Measurements from ENCODE around the gene ST8SIA5. TPM values are rescaled to one million over a fixed set of nuclear protein-coding genes. Genes with fewer than 3 reads are reported as not detected.

Gene ST8SIA5
- polyA plus RNA-seq, 3 donors = not detected

GRCh38 chr18:46621871-46622270, 135.0 kb downstream of the ST8SIA5 start:
- H2AFZ ChIP-seq (ENCODE audit: insufficient read depth, low read depth, low read length, poor library complexity, severe bottlenecking) = no peak overlapping the region
- Mint-ChIP-seq H3K27me3 (ENCODE audit: low read depth in 3 of 3) (peaks cover 0 to 4% (median 3%) of the 10 kb centered on the region in 3 donors), H3K36me3 (no peaks in the 10 kb centered on the region), H3K4me3 (no peak overlapping the region), H3K4me1 (peaks cover 4% of the 10 kb centered on the region), H3K27ac (peak overlapping the region in 1 of 7 donors; percentile 11), H3K9me3 (peaks cover 0 to 3% (median 0%) of the 10 kb centered on the region in 7 donors)
- TF ChIP-seq CTCF (IDR thresholded peaks at IDR 0.05) = no peak
- H3K27ac ChIP-seq (ENCODE audit: low read depth in 1 of 2, low read length in 2 of 2) = no peak overlapping the region
- no peaks in the 10 kb centered on the region for H3K36me3 ChIP-seq (replicated peaks in 1 of 2; ENCODE audit: control insufficient read depth in 1 of 2, insufficient read depth in 2 of 2, low read length in 2 of 2)
- peaks cover 6% of the 10 kb centered on the region in 2 donors for H3K4me1 ChIP-seq (ENCODE audit: control insufficient read depth in 1 of 2, insufficient read depth in 2 of 2, low read length in 2 of 2)
- H3K4me2 ChIP-seq (replicated peaks; ENCODE audit: extremely low read depth, low read length, poor library complexity, severe bottlenecking) = no peak overlapping the region
- WGBS (ENCODE audit: insufficient coverage) = 100% methylated on average over 2 of the region's 2 CpGs
- H4K20me1 ChIP-seq (ENCODE audit: insufficient read depth, low read length) = no peaks in the 10 kb centered on the region
- no peak for DNase-seq
- H3K4me3 ChIP-seq (replicated peaks in 1 of 3; ENCODE audit: low read depth in 2 of 3, low read length in 3 of 3) = no peak overlapping the region
- H3K9ac ChIP-seq (ENCODE audit: insufficient read depth, low read length, poor library complexity, severe bottlenecking) = no peak overlapping the region
- H3K27me3 ChIP-seq (ENCODE audit: control insufficient read depth in 2 of 2, insufficient read depth in 2 of 2, low read length in 2 of 2) = no peaks in the 10 kb centered on the region
- H3K9me3 ChIP-seq (replicated peaks in 1 of 2; ENCODE audit: control insufficient read depth in 1 of 2, insufficient read depth in 1 of 2, low read length in 2 of 2) = no peaks in the 10 kb centered on the region
- intact Hi-C loops (cut with micrococcal nuclease) = no loop called here
- H3K79me2 ChIP-seq (ENCODE audit: insufficient read depth, low read length) = no peaks in the 10 kb centered on the region

GRCh38 chr18:46621111-46621766, 135.6 kb downstream of the ST8SIA5 start:
- 84% methylated on average over 6 of the region's 6 CpGs for WGBS (ENCODE audit: insufficient coverage)

More at GRCh38 chr18:46621111-46621766, 135.6 kb downstream of the ST8SIA5 start:
- intact Hi-C loops (cut with micrococcal nuclease) = no loop called here
- Mint-ChIP-seq H3K27ac (no peak overlapping the region), H3K36me3 (no peaks in the 10 kb centered on the region), H3K4me3 (no peak overlapping the region), H3K27me3 (ENCODE audit: low read depth in 3 of 3) (peaks cover 0 to 4% (median 3%) of the 10 kb centered on the region in 3 donors), H3K4me1 (peaks cover 4% of the 10 kb centered on the region), H3K9me3 (peaks cover 0 to 3% (median 0%) of the 10 kb centered on the region in 7 donors)
- no peak for DNase-seq
- H4K20me1 ChIP-seq (ENCODE audit: insufficient read depth, low read length) = no peaks in the 10 kb centered on the region
- no peak overlapping the region for H3K27ac ChIP-seq (ENCODE audit: low read depth in 1 of 2, low read length in 2 of 2)
- H3K27me3 ChIP-seq (ENCODE audit: control insufficient read depth in 2 of 2, insufficient read depth in 2 of 2, low read length in 2 of 2) = no peaks in the 10 kb centered on the region
- no peak overlapping the region for H3K4me3 ChIP-seq (replicated peaks in 1 of 3; ENCODE audit: low read depth in 2 of 3, low read length in 3 of 3)
- no peaks in the 10 kb centered on the region for H3K36me3 ChIP-seq (replicated peaks in 1 of 2; ENCODE audit: control insufficient read depth in 1 of 2, insufficient read depth in 2 of 2, low read length in 2 of 2)
- H3K9ac ChIP-seq (ENCODE audit: insufficient read depth, low read length, poor library complexity, severe bottlenecking) = no peak overlapping the region
- H3K4me2 ChIP-seq (replicated peaks; ENCODE audit: extremely low read depth, low read length, poor library complexity, severe bottlenecking) = no peak overlapping the region
- no peaks in the 10 kb centered on the region for H3K79me2 ChIP-seq (ENCODE audit: insufficient read depth, low read length)
- peaks cover 6% of the 10 kb centered on the region in 2 donors for H3K4me1 ChIP-seq (ENCODE audit: control insufficient read depth in 1 of 2, insufficient read depth in 2 of 2, low read length in 2 of 2)
- no peak for TF ChIP-seq CTCF (IDR thresholded peaks at IDR 0.05)
- H3K9me3 ChIP-seq (replicated peaks in 1 of 2; ENCODE audit: control insufficient read depth in 1 of 2, insufficient read depth in 1 of 2, low read length in 2 of 2) = no peaks in the 10 kb centered on the region
- H2AFZ ChIP-seq (ENCODE audit: insufficient read depth, low read depth, low read length, poor library complexity, severe bottlenecking) = no peak overlapping the region

All from CD14-positive monocyte (primary cell).